Measurements from ENCODE around the gene VCAM1.

Gene VCAM1

GRCh38 chr1:100718581-100718980 is 961 bp upstream of the VCAM1 start:
- Histone ChIP-seq H4K20me1 (ENCODE audit: insufficient read depth, low read length) (no peaks in the 10 kb centered on the region), H3F3A (ENCODE audit: insufficient read depth, low read length) (no peaks in the 10 kb centered on the region), H3K36me3 (replicated peaks; ENCODE audit: insufficient read depth, low read length) (no peaks in the 10 kb centered on the region), H3K9me3 (replicated peaks; ENCODE audit: insufficient read depth, low read length) (no peaks in the 10 kb centered on the region), H3K27ac (ENCODE audit: low read length) (no peak overlapping the region), H3K9me2 (replicated peaks; ENCODE audit: insufficient read depth, low read length) (no peaks in the 10 kb centered on the region), H3K4me3 (ENCODE audit: low read length) (no peak overlapping the region), H3K79me2 (ENCODE audit: low read length) (no peaks in the 10 kb centered on the region), H2AFZ (ENCODE audit: low read length) (no peak overlapping the region), H3K4me1 (ENCODE audit: low read length) (no peaks in the 10 kb centered on the region), H3K4me2 (ENCODE audit: low read depth, low read length) (no peak overlapping the region), H3K9ac (ENCODE audit: low read length) (no peak overlapping the region), H3K27me3 (replicated peaks; ENCODE audit: insufficient read depth, low read length) (no peaks in the 10 kb centered on the region)
- TF ChIP-seq CTCF (IDR thresholded peaks at IDR 0.05; ENCODE audit: low read length) (no peak), EZH2 (optimal IDR thresholded peaks at IDR 0.05; ENCODE audit: low read depth, low read length) (no peak), EZH2phosphoT487 (IDR thresholded peaks at IDR 0.05; ENCODE audit: low read length) (no peak)
- no peak for DNase-seq

GRCh38 chr1:100720101-100720500 is 559 bp downstream of the VCAM1 start:
- H3K4me3 ChIP-seq (ENCODE audit: low read length): no peak overlapping the region
- H3K27ac ChIP-seq (ENCODE audit: low read length): no peak overlapping the region
- TF ChIP-seq EZH2phosphoT487 (IDR thresholded peaks at IDR 0.05; ENCODE audit: low read length): no peak
- no peak for TF ChIP-seq EZH2 (optimal IDR thresholded peaks at IDR 0.05; ENCODE audit: low read depth, low read length)
- TF ChIP-seq CTCF (IDR thresholded peaks at IDR 0.05; ENCODE audit: low read length): no peak
- no peaks in the 10 kb centered on the region for H3K4me1 ChIP-seq (ENCODE audit: low read length)
- H3K9me3 ChIP-seq (replicated peaks; ENCODE audit: insufficient read depth, low read length): no peaks in the 10 kb centered on the region
- H3K27me3 ChIP-seq (replicated peaks; ENCODE audit: insufficient read depth, low read length): no peaks in the 10 kb centered on the region
- H3K79me2 ChIP-seq (ENCODE audit: low read length): no peaks in the 10 kb centered on the region
- H2AFZ ChIP-seq (ENCODE audit: low read length): no peak overlapping the region
- H3F3A ChIP-seq (ENCODE audit: insufficient read depth, low read length): no peaks in the 10 kb centered on the region
- no peaks in the 10 kb centered on the region for H3K36me3 ChIP-seq (replicated peaks; ENCODE audit: insufficient read depth, low read length)
- no peak for DNase-seq
- no peak overlapping the region for H3K9ac ChIP-seq (ENCODE audit: low read length)
- H3K4me2 ChIP-seq (ENCODE audit: low read depth, low read length): no peak overlapping the region
- H3K9me2 ChIP-seq (replicated peaks; ENCODE audit: insufficient read depth, low read length): no peaks in the 10 kb centered on the region
- H4K20me1 ChIP-seq (ENCODE audit: insufficient read depth, low read length): no peaks in the 10 kb centered on the region

- Histone ChIP-seq H2AFZ (ENCODE audit: low read length) (no peak overlapping the region), H4K20me1 (ENCODE audit: insufficient read depth, low read length) (no peaks in the 10 kb centered on the region), H3K9ac (ENCODE audit: low read length) (no peak overlapping the region), H3K9me3 (replicated peaks; ENCODE audit: insufficient read depth, low read length) (no peaks in the 10 kb centered on the region), H3K79me2 (ENCODE audit: low read length) (no peaks in the 10 kb centered on the region), H3K27me3 (replicated peaks; ENCODE audit: insufficient read depth, low read length) (no peaks in the 10 kb centered on the region), H3K36me3 (replicated peaks; ENCODE audit: insufficient read depth, low read length) (no peaks in the 10 kb centered on the region), H3K9me2 (replicated peaks; ENCODE audit: insufficient read depth, low read length) (no peaks in the 10 kb centered on the region), H3F3A (ENCODE audit: insufficient read depth, low read length) (no peaks in the 10 kb centered on the region), H3K4me3 (ENCODE audit: low read length) (no peak overlapping the region), H3K27ac (ENCODE audit: low read length) (no peak overlapping the region), H3K4me2 (ENCODE audit: low read depth, low read length) (no peak overlapping the region), H3K4me1 (ENCODE audit: low read length) (no peaks in the 10 kb centered on the region)
- no peak for DNase-seq
- TF ChIP-seq EZH2 (optimal IDR thresholded peaks at IDR 0.05; ENCODE audit: low read depth, low read length) (no peak), EZH2phosphoT487 (IDR thresholded peaks at IDR 0.05; ENCODE audit: low read length) (no peak), CTCF (IDR thresholded peaks at IDR 0.05; ENCODE audit: low read length) (no peak)
Measured at GRCh38 chr1:100720751-100721150, 1.2 kb downstream of the VCAM1 start.

All from MM.1S (cell line).